Loucy (cell line): ENCODE data around the gene ITPRIP.

ENCODE experiments used
- CTCF ChIP-seq: fragments of 200-600 bp; sonication (generic); conservative IDR thresholded peaks from 2 replicates; pipeline ENCODE4 v1.5.1; 2014; ENCODE audit warnings: mild to moderate bottlenecking, antibody characterized with exemption, low read length
- EZH2phosphoT487 ChIP-seq: fragments of 200-600 bp; IDR thresholded peaks from 2 replicates; pipeline ENCODE4 v1.6.1; 2018; ENCODE audit warnings: antibody characterized with exemption, mild to moderate bottlenecking, moderate library complexity, borderline replicate concordance

- no peak for TF ChIP-seq CTCF
- TF ChIP-seq EZH2phosphoT487 = no peak
Observed at GRCh38 chr10:104359811-104360210, 21.5 kb upstream of the ITPRIP start.
